ENCODE results near the gene CNTRL. TPM values are rescaled to one million over a fixed set of nuclear protein-coding genes. Genes with fewer than 3 reads are reported as not detected.
A peak's percentile ranks its signal among the peaks of the same experiment; 100 is the strongest.
"Not testable (repeated sequence)": the region's sequence is repeated elsewhere in the genome, so short reads cannot be mapped to it uniquely, and the experiment has no call there.

Gene CNTRL
- total RNA-seq, 1 donor from 2014 or later = 14.7 TPM

DNA sequence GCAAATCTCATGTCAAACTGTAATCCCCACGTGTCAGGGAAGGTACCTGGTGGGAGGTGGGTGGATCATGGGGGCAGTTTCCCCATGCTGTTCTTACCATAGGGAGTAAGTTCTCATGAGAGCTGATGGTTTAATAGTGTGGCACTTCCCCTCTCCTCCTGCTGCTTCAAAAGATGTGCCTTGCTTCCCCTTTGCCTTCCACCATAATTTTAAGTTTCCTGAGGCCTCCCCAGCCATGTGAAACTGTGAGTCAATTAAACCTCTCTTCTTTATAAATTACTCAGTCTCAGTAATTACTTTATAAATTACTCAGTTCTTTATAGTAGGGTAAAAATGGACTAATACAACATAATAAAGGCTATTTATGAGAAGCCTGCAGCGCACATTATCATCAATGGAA is 7.1 kb upstream of the CNTRL start:
- DNase-seq (ENCODE audit: low spot score in 2 of 2) (no peak), FAIRE-seq (no peak)

DNA sequence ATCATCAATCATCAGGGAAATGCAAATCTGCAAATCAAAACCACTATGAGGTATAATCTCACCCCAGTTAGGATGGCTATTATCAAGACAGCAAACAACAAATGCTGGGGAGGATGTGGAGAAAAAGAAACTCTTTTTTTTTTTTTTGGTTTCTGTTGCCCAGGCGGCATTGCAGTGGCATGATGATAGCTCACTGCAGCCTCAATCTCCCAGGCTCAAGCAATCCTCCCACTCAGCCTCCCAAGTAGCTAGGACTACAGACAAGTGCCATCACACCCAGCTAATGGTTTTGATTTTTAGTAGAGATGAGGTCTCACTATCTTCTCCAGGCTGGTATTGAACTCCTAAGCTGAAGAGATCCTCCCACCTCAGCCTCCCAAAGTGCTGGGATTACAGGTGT is 5.4 kb upstream of the CNTRL start:
- DNase-seq (ENCODE audit: low spot score in 2 of 2) = no peak

DNA sequence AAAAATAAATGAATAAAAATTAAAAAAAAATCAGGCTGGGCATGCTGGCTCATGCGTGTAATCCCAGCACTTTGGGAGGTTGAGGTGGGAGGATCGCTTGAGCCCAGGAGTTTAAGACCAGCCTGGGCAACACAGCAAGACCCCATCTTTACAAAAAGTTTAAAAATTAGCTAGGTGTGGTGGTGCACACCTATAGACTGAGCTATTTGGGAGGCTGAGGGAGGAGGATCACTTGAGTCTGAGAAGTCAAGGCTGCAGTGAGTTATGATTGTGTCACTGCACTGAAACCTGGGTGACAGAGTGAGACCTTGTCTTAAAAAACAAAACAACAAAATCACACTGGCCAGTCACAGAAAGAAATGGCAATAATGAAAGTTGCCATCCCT is 3.4 kb upstream of the CNTRL start:
- DNase-seq (ENCODE audit: low spot score in 2 of 2) (no peak), FAIRE-seq (no peak)

More for the DNA sequence above, 5.4 kb upstream of the CNTRL start:
- FAIRE-seq = no peak

DNA sequence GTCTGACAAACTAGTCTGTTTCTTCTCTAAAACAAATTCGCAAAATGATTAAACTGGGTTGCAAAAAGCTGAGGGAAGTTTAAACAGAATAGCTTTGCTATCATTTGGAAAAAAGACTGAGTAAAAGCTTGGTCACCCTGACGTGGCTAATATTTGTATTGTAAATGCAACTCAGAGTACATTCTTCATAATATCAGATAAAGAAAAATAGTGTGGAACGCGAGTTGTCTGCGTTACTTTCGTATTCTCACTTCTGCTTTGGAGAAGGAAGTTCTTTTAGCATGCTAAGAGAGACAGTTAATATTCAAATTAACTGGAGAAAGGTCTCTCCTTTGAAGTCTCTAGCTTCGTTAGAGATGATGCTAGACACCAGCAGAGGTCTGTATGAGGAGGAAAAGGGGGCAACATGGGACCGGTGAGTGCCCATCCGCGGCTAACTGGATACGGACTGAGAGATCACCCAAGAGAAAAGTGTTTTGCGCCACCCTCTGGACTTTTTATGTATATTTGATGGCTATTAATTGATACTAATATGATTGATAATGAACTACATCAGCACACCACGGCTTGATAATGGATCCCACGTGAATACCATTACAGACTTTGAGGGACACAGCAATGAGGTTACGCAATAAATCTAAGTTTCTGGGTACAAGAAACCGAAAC is 2.9 kb upstream of the CNTRL start:
- DNase-seq (ENCODE audit: low spot score in 2 of 2) = peak in 1 of 2 donors; percentile 12
- FAIRE-seq = no peak

DNA sequence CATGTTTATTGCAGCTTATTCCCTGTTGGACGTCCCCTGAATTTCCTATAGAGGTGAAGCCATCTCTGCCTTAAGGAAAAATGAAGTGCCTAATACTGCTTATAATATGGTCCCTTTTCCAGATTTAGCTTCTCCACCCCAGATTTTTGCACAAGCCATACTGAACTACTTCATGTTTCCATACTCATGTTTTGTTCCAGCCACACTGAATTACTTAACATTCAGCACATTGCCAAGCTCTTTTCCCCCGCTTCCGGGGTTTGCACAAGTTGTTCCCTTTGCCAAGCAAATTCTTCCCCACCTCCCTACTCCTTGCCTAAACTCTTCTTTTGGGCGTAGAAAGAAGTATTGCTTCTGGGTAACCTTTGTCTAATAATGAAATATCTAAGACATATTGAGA is 1.7 kb upstream of the CNTRL start:
- FAIRE-seq (no peak), DNase-seq (ENCODE audit: low spot score in 2 of 2) (no peak)

DNA sequence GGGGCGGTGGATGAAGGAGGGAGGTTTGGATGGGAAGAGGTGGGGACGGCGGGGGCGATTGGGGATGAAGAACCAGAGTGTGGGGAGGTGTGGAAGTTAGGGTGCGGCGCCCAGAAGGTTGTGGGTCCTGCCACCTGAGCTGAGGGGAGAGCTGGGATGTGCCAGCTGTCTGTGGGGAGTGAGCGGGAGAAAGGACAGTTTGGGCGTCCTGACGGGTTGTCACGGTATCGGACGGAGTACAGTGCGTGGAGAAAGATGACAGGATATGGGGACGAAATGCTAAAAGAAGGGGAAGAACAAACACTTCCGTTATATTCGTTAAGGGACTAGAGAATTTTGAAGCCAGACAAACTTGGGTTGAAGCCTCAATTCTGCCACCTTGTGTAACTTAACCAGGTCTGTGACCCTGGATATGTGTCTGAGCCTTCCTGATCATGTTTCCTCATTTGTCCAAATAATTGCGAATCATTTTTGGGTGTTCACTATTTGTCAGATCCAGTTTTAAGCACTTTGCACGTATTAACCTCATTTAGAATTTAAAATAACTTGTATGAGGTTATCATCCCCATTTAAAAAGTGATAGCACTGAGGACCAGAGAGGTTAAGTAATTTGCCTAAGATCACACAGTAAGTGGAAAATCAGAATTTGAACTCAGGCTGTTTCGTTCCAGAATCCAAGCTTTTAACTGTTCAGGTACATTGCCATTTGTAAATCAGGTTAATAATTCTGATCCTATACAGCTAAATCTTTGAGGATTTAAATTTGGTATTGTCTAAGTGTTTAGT is 689 bp downstream of the CNTRL start:
- FAIRE-seq (no peak), DNase-seq (ENCODE audit: low spot score in 2 of 2) (no peak)

DNA sequence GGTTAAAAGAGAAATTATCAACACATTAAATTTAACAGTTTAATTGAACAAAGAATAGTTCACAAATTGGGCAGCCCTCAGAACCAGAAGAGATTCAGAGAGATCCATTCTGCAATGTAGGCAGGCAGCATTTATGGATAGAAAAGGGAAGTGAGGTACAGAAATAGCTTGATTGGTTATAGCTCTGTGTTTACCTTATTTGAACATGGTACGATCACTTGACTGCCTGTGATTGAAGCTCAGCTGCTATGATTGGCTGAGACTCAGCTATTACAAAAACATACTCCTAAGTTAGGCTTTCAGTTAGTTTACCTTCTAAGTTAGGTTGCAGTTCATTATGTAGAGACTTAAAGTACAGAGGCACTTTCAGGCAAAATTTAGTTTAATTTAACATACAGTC is 7.3 kb downstream of the CNTRL start:
- no peak for FAIRE-seq
- DNase-seq (ENCODE audit: low spot score in 2 of 2) = no peak

DNA sequence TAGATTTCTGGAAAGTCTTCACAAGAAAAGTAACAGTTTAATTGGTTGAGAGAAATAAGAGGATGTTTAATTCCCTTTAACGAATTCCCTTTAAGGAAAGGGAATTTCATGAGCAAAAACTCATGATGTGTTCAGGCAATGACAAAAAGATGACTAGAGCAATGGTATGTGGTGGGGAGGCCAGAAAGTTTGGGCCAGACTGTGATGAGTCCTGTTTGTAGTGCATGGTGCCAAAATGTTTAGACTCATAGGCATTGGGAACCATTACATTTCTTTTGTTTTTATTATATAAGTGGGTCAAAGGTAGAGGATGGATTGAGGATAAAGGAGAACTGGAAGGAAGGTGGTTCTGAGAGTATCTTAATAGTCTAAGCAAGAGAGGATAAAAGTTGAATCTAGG is 10.9 kb downstream of the CNTRL start:
- FAIRE-seq = no peak
- no peak for DNase-seq (ENCODE audit: low spot score in 2 of 2)

DNA sequence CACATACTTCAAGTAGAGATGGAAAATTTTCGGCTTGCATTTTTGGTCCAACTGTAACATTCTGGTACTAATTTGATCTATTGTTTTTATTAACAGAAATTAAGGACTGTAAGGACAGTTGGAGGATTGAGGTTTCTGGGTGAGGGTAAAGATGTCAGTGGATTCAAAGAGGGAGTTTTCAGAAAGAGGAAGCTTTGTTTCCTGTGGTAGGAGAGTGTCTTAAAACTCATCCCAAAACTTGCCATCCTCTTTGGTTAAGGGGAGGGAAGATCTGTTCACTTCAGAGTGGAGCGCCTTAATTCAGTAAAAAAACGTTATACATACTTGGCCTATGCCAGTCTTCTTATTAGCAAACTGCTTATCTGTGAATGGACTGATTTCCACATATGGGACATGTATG is 13.8 kb downstream of the CNTRL start:
- FAIRE-seq (no peak), DNase-seq (ENCODE audit: low spot score in 2 of 2) (no peak)

DNA sequence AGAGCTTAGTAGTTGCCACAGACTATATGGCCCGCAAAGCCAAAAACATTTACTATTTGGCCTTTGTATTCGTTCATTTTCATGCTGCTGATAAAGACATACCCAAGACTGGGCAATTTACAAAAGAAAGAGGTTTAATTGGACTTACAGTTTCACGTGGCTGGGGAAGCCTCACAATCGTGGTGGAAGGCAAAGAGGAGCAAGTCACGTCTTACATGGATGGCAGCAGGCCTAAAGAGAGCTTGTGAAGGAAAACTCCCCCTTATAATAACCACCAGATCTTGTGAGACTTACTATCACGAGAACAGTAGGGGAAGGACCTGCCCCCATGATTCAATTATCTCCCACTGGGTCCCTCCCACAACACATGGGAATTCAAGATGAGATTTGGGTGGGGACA is 16.0 kb downstream of the CNTRL start:
- FAIRE-seq; DNase-seq (ENCODE audit: low spot score in 2 of 2): not testable (repeated sequence)

DNA sequence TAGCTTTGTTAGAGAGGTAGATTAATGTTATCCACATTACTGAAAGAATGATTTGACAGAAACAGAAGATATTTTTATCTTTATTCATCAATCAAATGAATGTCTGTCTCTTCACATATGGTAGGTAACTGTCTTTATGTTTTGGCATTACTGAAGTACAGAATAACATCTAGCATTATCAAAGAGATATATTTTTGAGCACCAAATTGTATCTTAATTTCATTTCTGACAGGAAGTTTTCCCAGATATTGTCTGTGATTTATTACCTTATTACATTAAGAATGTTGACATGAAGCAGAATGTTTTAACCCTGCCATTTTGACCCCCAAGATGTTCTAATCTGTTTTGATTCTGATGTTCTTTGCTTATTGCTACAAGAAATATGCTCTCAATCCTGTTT is 20.3 kb downstream of the CNTRL start:
- no peak for FAIRE-seq
- no peak for DNase-seq (ENCODE audit: low spot score in 2 of 2)

DNA sequence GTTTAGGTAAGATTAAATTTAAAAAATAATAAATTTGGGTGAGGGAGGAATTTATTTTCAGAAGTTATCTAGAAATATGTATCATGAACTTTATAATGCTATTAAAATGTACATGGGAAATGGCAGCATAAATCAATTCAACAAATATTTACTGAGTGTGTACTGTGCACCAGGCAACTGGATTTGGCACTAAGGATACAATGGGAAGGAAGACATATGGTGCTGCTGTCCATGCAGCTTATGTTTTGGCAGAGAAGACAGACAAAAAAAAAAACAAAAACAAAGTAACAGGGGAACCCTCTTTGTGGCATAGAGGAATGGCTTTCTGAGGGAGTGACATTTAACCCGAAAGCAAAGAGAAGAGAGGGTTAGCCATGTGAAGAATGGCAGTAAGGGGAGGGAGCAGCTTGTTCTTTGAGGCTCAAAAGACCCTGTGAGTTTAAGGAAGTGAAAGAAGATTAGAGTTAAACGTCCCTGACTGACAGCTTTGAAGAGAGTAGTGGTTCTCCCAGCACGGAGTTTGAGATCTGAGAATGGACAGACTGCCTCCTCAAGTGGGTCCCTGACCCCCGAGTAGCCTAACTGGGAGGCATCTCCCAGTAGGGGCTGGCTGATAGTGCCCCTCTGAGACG is 23.9 kb downstream of the CNTRL start:
- no peak for FAIRE-seq
- DNase-seq (ENCODE audit: low spot score in 2 of 2) = no peak

DNA sequence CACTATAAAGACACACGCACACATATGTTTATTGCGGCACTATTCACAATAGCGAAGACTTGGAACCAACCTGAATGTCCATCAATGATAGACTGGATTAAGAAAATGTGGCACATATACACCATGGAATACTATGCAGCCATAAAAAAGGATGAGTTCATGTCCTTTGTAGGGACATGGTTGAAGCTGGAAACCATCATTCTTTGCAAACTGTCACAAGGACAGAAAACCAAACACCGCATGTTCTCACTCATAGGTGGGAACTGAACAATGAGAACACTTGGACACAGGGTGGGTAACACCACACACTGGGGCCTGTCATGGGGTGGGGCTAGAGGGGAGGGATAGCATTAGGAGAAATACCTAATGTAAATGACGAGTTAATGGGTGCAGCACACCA is 29.3 kb downstream of the CNTRL start:
- not testable (repeated sequence) for FAIRE-seq; DNase-seq (ENCODE audit: low spot score in 2 of 2)

DNA sequence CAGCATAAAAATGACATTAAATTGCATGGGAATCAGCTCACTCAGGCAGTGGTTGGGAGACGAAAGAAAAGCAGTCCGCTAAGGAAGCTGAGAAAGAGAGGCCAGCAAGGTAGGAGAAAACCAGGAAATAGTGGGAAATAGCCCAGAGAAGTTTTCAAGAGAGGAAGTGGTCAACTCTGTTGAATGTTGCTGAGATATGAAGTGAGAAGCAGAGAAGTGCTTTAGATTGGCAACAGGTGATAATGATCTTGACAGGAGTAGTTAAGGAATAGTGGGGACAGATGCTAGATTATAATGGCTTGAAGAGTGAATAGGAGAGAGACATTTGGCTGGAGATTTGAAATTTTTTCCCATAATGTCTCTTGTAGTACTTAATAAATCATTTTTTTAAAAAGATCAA is 30.8 kb downstream of the CNTRL start:
- DNase-seq (ENCODE audit: low spot score in 2 of 2) = no peak
- no peak for FAIRE-seq

DNA sequence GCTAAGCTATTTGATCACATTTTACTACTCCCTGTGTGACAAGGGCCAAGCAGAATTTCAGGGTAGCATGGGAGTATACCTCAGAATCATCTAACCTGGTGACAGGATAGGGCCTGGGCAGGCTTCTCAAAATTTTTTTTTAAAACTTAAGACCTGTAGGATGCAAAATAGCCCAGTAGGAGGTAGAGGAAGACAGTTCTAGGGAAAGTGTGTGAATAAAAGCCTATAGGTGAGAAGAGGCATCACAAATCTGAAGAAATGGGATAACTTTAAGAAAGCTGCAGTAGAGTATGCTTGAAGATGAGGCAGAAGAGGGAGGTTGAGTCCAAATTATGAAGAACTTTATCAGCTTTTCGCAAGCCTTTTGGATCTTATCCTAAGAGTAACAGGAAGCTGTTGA is 32.3 kb downstream of the CNTRL start:
- FAIRE-seq (no peak), DNase-seq (ENCODE audit: low spot score in 2 of 2) (no peak)

DNA sequence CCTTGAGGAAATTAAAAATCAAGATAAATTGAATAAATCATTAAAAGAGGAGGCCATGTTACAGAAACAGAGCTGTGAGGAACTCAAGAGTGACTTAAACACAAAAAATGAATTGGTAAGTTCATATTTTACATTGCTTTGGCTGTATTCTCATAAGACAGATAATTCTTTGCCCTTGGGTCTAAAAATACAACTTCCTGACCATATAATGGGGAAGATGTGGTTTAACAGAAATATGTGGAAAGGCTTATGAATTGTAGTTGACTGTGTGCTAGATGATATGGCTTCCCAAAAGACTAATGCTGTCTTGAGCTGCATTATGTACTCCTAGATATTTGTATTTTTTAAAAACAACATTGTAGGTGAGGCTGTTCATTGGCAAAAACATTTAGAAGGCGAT is 33.1 kb downstream of the CNTRL start:
- DNase-seq (ENCODE audit: low spot score in 2 of 2) = no peak
- FAIRE-seq = no peak

DNA sequence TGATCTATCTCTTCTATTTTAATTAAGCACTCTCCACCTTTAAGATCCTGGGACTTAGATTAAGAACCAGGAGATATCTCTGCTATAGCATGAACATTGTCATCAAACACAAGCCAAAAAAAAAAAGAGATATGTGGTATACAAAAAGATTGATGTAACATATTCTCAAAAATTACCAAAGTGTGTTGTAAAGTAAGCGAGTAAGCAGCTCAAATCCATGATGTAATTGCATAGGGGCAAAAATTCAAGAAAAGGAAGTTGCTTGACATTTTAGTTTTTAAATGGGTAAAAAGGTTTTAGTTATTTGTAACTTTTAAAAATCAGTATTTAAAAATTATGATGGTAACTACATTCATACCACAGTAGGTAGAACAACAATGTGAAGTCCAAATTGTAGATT is 40.7 kb downstream of the CNTRL start:
- FAIRE-seq (no peak), DNase-seq (ENCODE audit: low spot score in 2 of 2) (no peak)

DNA sequence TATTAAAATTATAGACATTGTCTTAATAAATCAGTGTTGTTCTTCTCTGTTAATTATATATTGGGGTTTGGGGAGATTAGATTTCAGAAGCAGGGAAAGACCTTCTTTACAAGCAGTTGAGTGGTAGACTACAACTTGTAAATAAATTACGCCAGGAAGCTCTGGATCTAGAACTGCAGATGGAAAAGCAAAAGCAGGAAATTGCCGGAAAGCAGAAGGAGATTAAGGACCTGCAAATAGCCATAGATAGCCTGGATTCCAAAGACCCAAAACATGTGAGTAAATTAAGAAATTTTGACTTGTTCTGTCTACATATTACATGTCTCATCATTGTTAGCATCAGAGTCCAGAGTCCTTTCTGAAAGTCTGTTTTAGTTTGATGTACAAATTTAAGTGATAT is 43.5 kb downstream of the CNTRL start:
- DNase-seq (ENCODE audit: low spot score in 2 of 2) (no peak), FAIRE-seq (no peak)

DNA sequence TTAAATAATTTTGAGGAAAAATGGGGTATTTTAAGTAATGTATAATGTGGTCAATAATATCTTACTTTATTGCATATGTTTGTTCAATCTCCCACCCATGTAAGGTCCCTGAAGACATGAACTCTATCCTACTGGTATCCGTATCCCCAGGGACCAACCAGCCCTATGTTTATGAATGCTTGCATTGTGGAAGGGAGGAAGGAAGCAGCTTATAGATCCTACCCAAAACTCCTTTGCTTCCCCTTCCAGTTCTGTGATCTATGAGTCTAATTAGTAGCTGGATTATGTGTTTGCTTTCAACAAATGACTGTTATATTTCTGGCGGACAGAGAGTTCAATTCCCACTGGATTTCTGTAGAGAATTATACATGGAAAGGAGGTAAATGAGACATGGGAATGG is 45.6 kb downstream of the CNTRL start:
- no peak for FAIRE-seq
- DNase-seq (ENCODE audit: low spot score in 2 of 2) = no peak

DNA sequence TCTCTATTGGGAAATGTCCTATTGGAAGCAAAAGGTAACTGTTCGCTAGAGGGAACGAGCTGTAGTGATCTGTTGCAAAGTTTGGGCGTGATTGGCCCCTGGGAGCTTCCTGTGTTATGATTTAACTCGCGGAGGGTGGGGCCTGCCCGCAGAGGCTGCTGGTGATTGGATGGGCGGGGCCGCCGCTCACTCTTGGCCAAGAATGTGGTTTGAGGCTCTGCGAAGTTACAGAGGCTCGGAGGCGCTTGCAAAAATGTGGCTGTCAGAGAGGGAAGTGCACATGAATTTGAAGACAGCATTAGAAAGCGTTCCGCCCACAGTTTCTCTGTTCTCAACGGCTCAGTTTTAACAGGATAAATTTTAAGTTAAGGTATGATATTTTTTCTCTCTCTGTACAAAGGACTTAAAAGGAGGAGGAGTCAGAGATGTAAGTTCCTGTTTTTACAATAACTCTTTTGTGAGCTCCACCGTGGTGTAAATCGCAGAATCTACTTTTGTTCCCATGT is 46.9 kb downstream of the CNTRL start:
- peak; percentile 39 to 72 for DNase-seq (ENCODE audit: low spot score in 2 of 2)
- FAIRE-seq = peak; percentile 15

DNA sequence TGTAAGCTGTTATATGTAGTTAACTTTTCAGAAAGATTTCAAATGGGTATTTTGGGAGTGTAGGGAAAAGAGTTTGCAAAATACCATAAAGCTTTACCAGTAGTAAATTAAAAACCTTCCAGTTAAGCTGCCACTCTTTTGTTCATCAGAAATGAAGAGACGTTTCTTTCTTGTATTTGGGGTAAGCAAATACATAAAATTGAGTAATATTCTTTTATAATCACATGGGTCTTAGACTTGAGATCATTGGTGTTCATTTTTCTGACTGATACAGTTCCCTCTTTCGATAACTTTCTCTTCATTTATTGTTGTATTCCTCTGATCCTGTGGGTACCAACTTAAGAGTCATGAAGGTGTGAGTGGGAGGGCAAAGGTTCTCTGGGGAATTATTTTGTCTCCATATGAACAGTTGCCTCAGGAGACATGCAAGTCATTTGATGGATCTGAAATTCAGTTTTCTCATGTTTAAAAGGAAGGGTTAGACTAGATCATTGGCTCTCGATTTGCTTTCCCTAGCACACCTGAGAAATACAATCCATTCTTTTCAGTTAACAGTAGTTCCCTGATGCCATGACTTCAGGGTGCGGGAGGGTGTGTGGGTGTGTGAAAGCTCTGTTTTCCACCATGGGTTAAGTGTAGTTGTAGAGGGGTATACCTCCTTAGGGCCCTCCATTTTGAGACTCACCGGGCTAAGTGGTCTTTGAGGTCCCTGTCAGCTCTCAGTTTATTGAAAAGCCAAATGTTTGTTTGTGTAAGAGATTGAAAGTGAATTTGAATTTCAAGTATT is 47.7 kb downstream of the CNTRL start:
- FAIRE-seq = no peak
- no peak for DNase-seq (ENCODE audit: low spot score in 2 of 2)
